Glutamatergic neuron (in vitro differentiated cells): Measurements from ENCODE around the gene CALN1. TPM values are rescaled to one million over a fixed set of nuclear protein-coding genes. Genes with fewer than 3 reads are reported as not detected.

Source experiments
- DNase-seq: peaks from one replicate; pipeline ENCODE4 v3.0.0; 2022
- H3K27ac Mint-ChIP-seq: one replicate; pipeline ENCODE4 v1.8.0; 2020; ENCODE audit warnings: mild to moderate bottlenecking, mixed read lengths, inconsistent platforms; ENCODE audit not compliant: unreplicated experiment
- H3K27me3 Mint-ChIP-seq: one replicate; pipeline ENCODE4 v1.8.0; 2020; ENCODE audit warnings: mild to moderate bottlenecking, moderate library complexity, mixed read lengths, inconsistent platforms; ENCODE audit not compliant: unreplicated experiment
- H3K36me3 Mint-ChIP-seq: one replicate; pipeline ENCODE4 v1.8.0; 2020; ENCODE audit warnings: mild to moderate bottlenecking, mixed read lengths, inconsistent platforms; ENCODE audit not compliant: unreplicated experiment
- H3K4me1 Mint-ChIP-seq: one replicate; pipeline ENCODE4 v1.8.0; 2020; ENCODE audit warnings: mild to moderate bottlenecking, low read depth, mixed read lengths, inconsistent platforms; ENCODE audit not compliant: unreplicated experiment
- H3K4me3 Mint-ChIP-seq: one replicate; pipeline ENCODE4 v1.8.0; 2020; ENCODE audit warnings: mild to moderate bottlenecking, mixed read lengths, inconsistent platforms; ENCODE audit not compliant: unreplicated experiment
- H3K9me3 Mint-ChIP-seq: one replicate; pipeline ENCODE4 v1.8.0; 2020; ENCODE audit warnings: mild to moderate bottlenecking, moderate library complexity, mixed read lengths, inconsistent platforms; ENCODE audit not compliant: unreplicated experiment
- total RNA-seq: library from RNA; stranded (reverse); fragmentation: NEBNext Ultra II Directional; extraction: Animal tissue kit (Norgen Biotek cat#: 25700); gene quantifications from one replicate; pipeline ENCODE4 v1.2.1, GENCODE V29; 2021; ENCODE audit not compliant: unreplicated experiment
- TF ChIP-seq, protein P1 (sequence below): fragments of 200-600 bp; sonication (generic); IDR thresholded peaks from one replicate; pipeline ENCODE4 v1.5.0; 2021; ENCODE audit not compliant: partially characterized antibody, unreplicated experiment

Gene CALN1
- total RNA-seq, 1 donor from 2014 or later, result 3.5 TPM

DNA sequence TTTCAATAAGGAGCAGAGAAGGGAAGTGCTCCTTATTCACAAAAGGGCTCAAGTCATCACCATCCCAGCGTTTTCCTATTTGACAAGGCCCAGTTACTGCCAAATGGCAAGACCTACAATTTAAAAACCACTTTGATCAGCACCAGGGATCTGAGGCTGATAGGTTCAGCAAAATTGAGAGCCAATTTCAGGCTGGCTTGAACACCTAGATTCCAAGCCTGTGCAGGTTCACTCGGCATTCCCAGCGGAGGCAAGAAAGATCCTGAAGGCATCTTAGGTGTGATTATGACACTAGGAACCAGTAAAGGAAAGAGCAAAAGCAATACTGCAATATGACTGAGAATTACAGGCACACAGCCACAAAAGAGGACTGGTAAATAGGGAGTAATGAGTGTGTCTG lies 441.4 kb downstream of the CALN1 start:
- no peak for DNase-seq
- Mint-ChIP-seq H3K4me1 (no peaks in the 10 kb centered on the region), H3K27ac (no peak overlapping the region), H3K4me3 (no peak overlapping the region), H3K27me3 (no peaks in the 10 kb centered on the region), H3K36me3 (no peaks in the 10 kb centered on the region), H3K9me3 (no peaks in the 10 kb centered on the region)
- TF ChIP-seq, protein P1, sequence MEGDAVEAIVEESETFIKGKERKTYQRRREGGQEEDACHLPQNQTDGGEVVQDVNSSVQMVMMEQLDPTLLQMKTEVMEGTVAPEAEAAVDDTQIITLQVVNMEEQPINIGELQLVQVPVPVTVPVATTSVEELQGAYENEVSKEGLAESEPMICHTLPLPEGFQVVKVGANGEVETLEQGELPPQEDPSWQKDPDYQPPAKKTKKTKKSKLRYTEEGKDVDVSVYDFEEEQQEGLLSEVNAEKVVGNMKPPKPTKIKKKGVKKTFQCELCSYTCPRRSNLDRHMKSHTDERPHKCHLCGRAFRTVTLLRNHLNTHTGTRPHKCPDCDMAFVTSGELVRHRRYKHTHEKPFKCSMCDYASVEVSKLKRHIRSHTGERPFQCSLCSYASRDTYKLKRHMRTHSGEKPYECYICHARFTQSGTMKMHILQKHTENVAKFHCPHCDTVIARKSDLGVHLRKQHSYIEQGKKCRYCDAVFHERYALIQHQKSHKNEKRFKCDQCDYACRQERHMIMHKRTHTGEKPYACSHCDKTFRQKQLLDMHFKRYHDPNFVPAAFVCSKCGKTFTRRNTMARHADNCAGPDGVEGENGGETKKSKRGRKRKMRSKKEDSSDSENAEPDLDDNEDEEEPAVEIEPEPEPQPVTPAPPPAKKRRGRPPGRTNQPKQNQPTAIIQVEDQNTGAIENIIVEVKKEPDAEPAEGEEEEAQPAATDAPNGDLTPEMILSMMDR, result no peak

DNA sequence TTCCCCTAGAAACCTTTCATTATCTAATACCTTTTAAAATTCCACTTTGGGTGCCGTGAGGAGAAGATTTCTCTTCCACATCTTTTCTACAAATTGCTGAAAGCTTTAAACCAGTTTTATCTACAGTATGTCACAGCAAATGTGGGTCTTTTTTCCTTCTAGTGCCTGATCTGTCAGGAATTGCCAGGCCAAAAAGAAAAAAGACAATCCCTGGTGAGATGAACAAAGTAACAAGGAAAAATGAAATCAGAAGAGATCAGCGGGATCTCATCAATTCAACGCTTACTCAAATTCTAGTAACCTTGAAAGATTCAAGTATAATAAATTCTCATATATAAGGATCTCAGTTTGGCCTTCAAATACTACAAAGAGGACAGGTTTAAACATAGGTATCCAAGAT lies 449.5 kb downstream of the CALN1 start:
- Mint-ChIP-seq H3K4me1 (no peaks in the 10 kb centered on the region), H3K36me3 (peaks cover 4% of the 10 kb centered on the region), H3K9me3 (no peaks in the 10 kb centered on the region), H3K4me3 (no peak overlapping the region), H3K27ac (no peak overlapping the region), H3K27me3 (no peaks in the 10 kb centered on the region)
- DNase-seq, result no peak
- TF ChIP-seq, protein P1, result no peak

GRCh38 chr7:71961283-71961682 lies 450.9 kb downstream of the CALN1 start:
- H3K27ac Mint-ChIP-seq, result no peak overlapping the region
- TF ChIP-seq, protein P1, result no peak
- no peaks in the 10 kb centered on the region for H3K4me1 Mint-ChIP-seq
- peaks cover 4% of the 10 kb centered on the region for H3K36me3 Mint-ChIP-seq
- H3K27me3 Mint-ChIP-seq, result no peaks in the 10 kb centered on the region
- H3K4me3 Mint-ChIP-seq, result no peak overlapping the region
- no peak for DNase-seq
- H3K9me3 Mint-ChIP-seq, result no peaks in the 10 kb centered on the region

DNA sequence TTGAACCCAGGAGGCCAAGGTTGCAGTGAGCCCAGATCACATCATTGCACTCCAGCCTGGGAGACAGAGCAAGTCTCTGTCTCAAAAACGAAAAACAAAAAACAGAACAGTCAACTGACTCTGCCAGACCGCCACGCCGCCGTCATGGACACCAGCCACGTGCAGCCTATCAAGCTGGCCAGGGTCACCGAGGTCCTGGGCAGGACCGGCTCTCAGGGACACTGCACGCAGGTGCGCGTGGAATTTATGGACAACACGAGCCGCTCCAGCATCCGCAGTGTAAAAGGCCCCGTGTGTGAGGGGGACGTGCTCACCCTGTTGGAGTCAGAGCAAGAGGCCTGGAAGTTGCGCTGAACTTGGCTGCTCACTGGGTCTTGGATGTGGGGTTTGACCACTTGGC lies 470.0 kb downstream of the CALN1 start:
- H3K4me1 Mint-ChIP-seq, result no peaks in the 10 kb centered on the region
- no peaks in the 10 kb centered on the region for H3K9me3 Mint-ChIP-seq
- TF ChIP-seq, protein P1, result no peak
- DNase-seq, result no peak
- H3K27me3 Mint-ChIP-seq, result no peaks in the 10 kb centered on the region
- H3K4me3 Mint-ChIP-seq, result no peak overlapping the region
- no peaks in the 10 kb centered on the region for H3K36me3 Mint-ChIP-seq
- no peak overlapping the region for H3K27ac Mint-ChIP-seq

GRCh38 chr7:71937840-71938371 lies 474.2 kb downstream of the CALN1 start:
- TF ChIP-seq, protein P1, result no peak
- no peaks in the 10 kb centered on the region for H3K9me3 Mint-ChIP-seq
- no peak overlapping the region for H3K4me3 Mint-ChIP-seq
- H3K27ac Mint-ChIP-seq, result no peak overlapping the region
- no peak for DNase-seq
- peaks cover 2% of the 10 kb centered on the region for H3K27me3 Mint-ChIP-seq
- no peaks in the 10 kb centered on the region for H3K36me3 Mint-ChIP-seq
- no peaks in the 10 kb centered on the region for H3K4me1 Mint-ChIP-seq
